ENCODE measurements around the gene PDXDC1. TPM values are rescaled to one million over a fixed set of nuclear protein-coding genes. Genes with fewer than 3 reads are reported as not detected.
"Not testable (repeated sequence)": the region's sequence is repeated elsewhere in the genome, so short reads cannot be mapped to it uniquely, and the experiment has no call there.

PDXDC1 gene
- total and polyA plus RNA-seq, 9 of the 15 experiments (the other 6 are each of a cell fraction or from before 2014, with no cell fraction given): 5.1 to 95.4 (median 45.8) TPM

DNA sequence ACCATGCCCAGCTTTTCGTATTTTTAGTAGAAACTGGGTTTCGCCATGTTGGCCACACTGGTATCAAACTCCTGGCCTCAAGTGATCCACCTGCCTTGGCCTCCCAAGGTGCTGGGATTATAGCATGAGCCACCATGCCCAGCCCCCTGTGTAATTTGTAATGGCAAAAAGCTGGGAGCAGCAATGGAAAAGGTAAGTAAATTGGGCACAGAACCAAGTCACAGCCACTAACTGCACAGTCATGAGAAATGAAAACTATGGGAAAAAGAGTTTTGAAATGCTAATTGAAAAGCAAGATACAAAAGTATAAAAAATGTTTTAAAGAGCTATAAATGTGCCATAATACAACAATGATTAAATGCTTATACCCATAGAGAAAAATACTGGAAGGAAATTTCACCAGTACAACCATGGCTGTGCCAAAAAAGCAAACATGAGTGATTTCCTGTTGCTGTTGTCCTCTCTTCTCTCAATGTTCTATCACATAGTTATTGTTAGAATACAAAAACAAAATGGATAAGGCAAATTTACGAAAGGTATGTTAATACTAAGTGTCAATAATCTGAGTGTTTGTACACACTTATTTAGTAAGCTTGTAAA lies 74.9 kb downstream of the PDXDC1 start (continued):
- TF ChIP-seq, protein P1, sequence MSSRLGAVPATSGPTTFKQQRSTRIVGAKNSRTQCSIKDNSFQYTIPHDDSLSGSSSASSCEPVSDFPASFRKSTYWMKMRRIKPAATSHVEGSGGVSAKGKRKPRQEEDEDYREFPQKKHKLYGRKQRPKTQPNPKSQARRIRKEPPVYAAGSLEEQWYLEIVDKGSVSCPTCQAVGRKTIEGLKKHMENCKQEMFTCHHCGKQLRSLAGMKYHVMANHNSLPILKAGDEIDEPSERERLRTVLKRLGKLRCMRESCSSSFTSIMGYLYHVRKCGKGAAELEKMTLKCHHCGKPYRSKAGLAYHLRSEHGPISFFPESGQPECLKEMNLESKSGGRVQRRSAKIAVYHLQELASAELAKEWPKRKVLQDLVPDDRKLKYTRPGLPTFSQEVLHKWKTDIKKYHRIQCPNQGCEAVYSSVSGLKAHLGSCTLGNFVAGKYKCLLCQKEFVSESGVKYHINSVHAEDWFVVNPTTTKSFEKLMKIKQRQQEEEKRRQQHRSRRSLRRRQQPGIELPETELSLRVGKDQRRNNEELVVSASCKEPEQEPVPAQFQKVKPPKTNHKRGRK (tag; IDR thresholded peaks at IDR 0.05): no peak
- TF ChIP-seq ZNF518B (CRISPR knock-in tag; IDR thresholded peaks at IDR 0.05) (no peak), HDAC1 (IDR thresholded peaks at IDR 0.05) (no peak), TFAP4 (CRISPR knock-in tag; IDR thresholded peaks at IDR 0.05; ENCODE audit: borderline replicate concordance) (no peak), PHTF2 (CRISPR knock-in tag; IDR thresholded peaks at IDR 0.05) (no peak), XRCC5 (IDR thresholded peaks at IDR 0.05; ENCODE audit: low read depth, low read length) (no peak), ZNF41 (CRISPR knock-in tag; conservative IDR thresholded peaks at IDR 0.05) (no peak), PHF20 (IDR thresholded peaks at IDR 0.05; ENCODE audit: partially characterized antibody) (no peak), FOXA3 (CRISPR knock-in tag; conservative IDR thresholded peaks at IDR 0.05 in 1 of 2, IDR thresholded peaks at IDR 0.05 in 1 of 2) (no peak), CHD2 (IDR thresholded peaks at IDR 0.05; ENCODE audit: low read depth, low read length) (no peak), ZBTB12 (CRISPR knock-in tag; IDR thresholded peaks at IDR 0.05) (no peak), NCOA4 (IDR thresholded peaks at IDR 0.05; ENCODE audit: partially characterized antibody) (no peak)

DNA sequence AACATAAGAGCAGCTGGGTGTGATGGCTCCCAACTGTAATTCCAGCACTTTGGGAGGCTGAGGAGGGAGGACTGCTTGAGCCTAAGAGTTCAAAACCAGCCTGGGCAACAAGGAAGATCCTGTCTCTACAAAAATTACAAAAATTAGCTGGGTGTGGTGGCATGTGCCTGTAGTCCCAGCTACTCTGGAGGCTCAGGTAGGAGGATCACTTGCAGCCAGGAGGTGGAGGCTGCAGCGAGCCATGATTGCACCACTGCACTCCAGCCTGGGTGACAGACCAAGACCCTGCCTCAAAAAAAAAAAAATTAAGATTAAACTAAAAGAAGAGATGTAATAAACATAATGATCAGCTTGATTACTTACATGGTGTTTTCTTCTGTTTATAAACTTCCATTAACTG lies 75.6 kb downstream of the PDXDC1 start:
- H3K79me2 ChIP-seq (ENCODE audit: control insufficient read depth, insufficient read depth, low read length): peaks cover 11% of the 10 kb centered on the region; the same call in 1 of the 3 replicates
- H4K20me1 ChIP-seq (replicated peaks; ENCODE audit: control insufficient read depth, insufficient read depth, low read length); BruUV-seq (replicated peaks); ATAC-seq; H3K4me2 ChIP-seq (ENCODE audit: insufficient read depth, low read length); H3K9ac ChIP-seq (ENCODE audit: insufficient read depth in 1 of 2, low read depth in 2 of 2, low read length in 2 of 2); H3K27ac ChIP-seq (ENCODE audit: extremely low read depth, low read depth, low read length); FAIRE-seq; intact Hi-C loops (cut with micrococcal nuclease); H3K27me3 ChIP-seq (ENCODE audit: control insufficient read depth in 2 of 2, insufficient read depth in 2 of 2, low read length in 2 of 2); DNase-seq (ENCODE audit: extremely low read depth in 1 of 4, low spot score in 3 of 4); H3K4me1 ChIP-seq (replicated peaks in 1 of 2; ENCODE audit: control insufficient read depth in 2 of 2, insufficient read depth in 2 of 2, low read length in 2 of 2); H2AFZ ChIP-seq (ENCODE audit: low read depth, low read length); CTCF ChIA-PET (ENCODE audit: low intra/inter-chr PET ratio); H3K9me1 ChIP-seq (ENCODE audit: control insufficient read depth, insufficient read depth, low read length); H3K4me3 ChIP-seq; H3K9me3 ChIP-seq (replicated peaks; ENCODE audit: control insufficient read depth, insufficient read depth, low read depth, low read length); H3K36me3 ChIP-seq (ENCODE audit: control insufficient read depth, insufficient read depth, low read length): not testable (repeated sequence)
- POLR2A ChIA-PET: interaction anchor here (1.1 kb wide), 1 partner anchor 9 kb away, joined by 3 read pairs; no protein-coding TSS in a partner anchor
- 38% methylated on average over 1 of the region's 1 CpG for WGBS (ENCODE audit: insufficient coverage, low coverage, missing lambda C conversion rate)
- in situ Hi-C loops (cut with MboI): loop anchor here (25.0 kb wide), 1 partner anchor 163 kb away; no protein-coding TSS in a partner anchor

All from K562 (cell line).